GM12878 (cell line): ENCODE data around the gene PRMT7. TPM values are rescaled to one million over a fixed set of nuclear protein-coding genes. Genes with fewer than 3 reads are reported as not detected.

Experiments used
- ASH2L ChIP-seq: fragments of 300-600, 200-600 bp; sonication (generic); IDR thresholded peaks from 2 replicates; pipeline ENCODE4 v1.6.1; 2017; ENCODE audit warnings: low read depth, mild to moderate bottlenecking, borderline replicate concordance
- EP300 ChIP-seq, 2 experiments: fragments of 150-350 bp in 1 of 2; IDR thresholded peaks; 2 replicates each; pipeline ENCODE4 v1.6.1; 2011 to 2012; ENCODE audit warnings: low read depth in 2 of 2, low read length in 2 of 2, borderline replicate concordance in 1 of 2, improper control_type of control experiment in 1 of 2, inconsistent platforms in 1 of 2; ENCODE audit not compliant: control insufficient read depth in 1 of 2
- NRF1 ChIP-seq: conservative IDR thresholded peaks from 2 replicates; pipeline ENCODE4 v1.6.1; 2011; ENCODE audit warnings: mild to moderate bottlenecking, low read depth, low read length, improper control_type of control experiment
- PAX8 ChIP-seq: fragments of 450-650 bp; IDR thresholded peaks from 2 replicates; pipeline ENCODE4 v1.6.1; 2017; ENCODE audit warnings: mild to moderate bottlenecking, moderate library complexity
- RAD51 ChIP-seq: fragments of 450-650 bp; IDR thresholded peaks from 2 replicates; pipeline ENCODE4 v1.6.1; 2016; ENCODE audit warnings: moderate library complexity, mild to moderate bottlenecking, inconsistent platforms
- RCOR1 ChIP-seq: conservative IDR thresholded peaks from 2 replicates; pipeline ENCODE4 v1.6.1; 2012; ENCODE audit warnings: low read depth, low read length, improper control_type of control experiment
- SMAD5 ChIP-seq: IDR thresholded peaks from 2 replicates; pipeline ENCODE4 v1.6.1; 2016; ENCODE audit warnings: antibody characterized with exemption, low read depth
- SREBF1 ChIP-seq: IDR thresholded peaks from 2 replicates; pipeline ENCODE4 v1.6.1; 2012; ENCODE audit warnings: mild to moderate bottlenecking, low read length
- SUZ12 ChIP-seq: fragments of 200-600 bp; sonication (generic); IDR thresholded peaks from one replicate; pipeline ENCODE4 v1.6.1; 2018; ENCODE audit warnings: antibody characterized with exemption, mild to moderate bottlenecking; ENCODE audit not compliant: unreplicated experiment
- ZBED1 ChIP-seq: IDR thresholded peaks from 2 replicates; pipeline ENCODE4 v1.6.1; 2016; ENCODE audit warnings: borderline replicate concordance
- polyA plus RNA-seq, 11 experiments: library from polyadenylated mRNA; depleted of rRNA in 4 of 11; unstranded in 6 of 11; stranded (reverse) in 5 of 11; fragments of >200 nt; fragmentation: Nextera tagmentation in 4 of 11; fragmentation: Illumina TruSeq in 1 of 11; extraction: Ambion mirVana in 4 of 11; extraction: Trizol in 1 of 11; gene quantifications; 1 replicate in 1 of 11; 2 replicates in 10 of 11; pipeline versions ENCODE4 v1.2.1 to v1.2.3, GENCODE V29; 2011 to 2016; ENCODE audit warnings: inconsistent platforms in 2 of 11, missing spikeins in 2 of 11, low read depth in 1 of 11
- total RNA-seq, 4 experiments: library from RNA; depleted of rRNA in 3 of 4; stranded (reverse); fragments of >200 nt in 3 of 4; fragmentation: Illumina TruSeq in 1 of 4; extraction: Trizol in 1 of 4; gene quantifications; 2 replicates each; pipeline versions ENCODE4 v1.2.1 to v1.2.3, GENCODE V29; 2013 to 2021

Gene PRMT7
- total and polyA plus RNA-seq, 10 of the 15 experiments (the other 5 are each of a cell fraction or from before 2014, with no cell fraction given), result 5.1 to 56.1 (median 42.0) TPM

GRCh38 chr16:68264128-68265077 is 46.4 kb upstream of the PRMT7 start, which contains the start of gene SLC7A6 (continued):
- no peak for TF ChIP-seq RAD51
- no peak for TF ChIP-seq SUZ12
- TF ChIP-seq NRF1, result no peak
- TF ChIP-seq EP300 (IDR thresholded peaks at IDR 0.05; ENCODE audit: borderline replicate concordance in 1 of 2, control insufficient read depth in 1 of 2, low read depth in 2 of 2, low read length in 2 of 2), result no peak
- no peak for TF ChIP-seq SREBF1
- no peak for TF ChIP-seq PAX8
- TF ChIP-seq RCOR1, result no peak
- peak; percentile 95 for TF ChIP-seq ZBED1
- no peak; the same call in none of the 2 replicates for TF ChIP-seq SMAD5
- TF ChIP-seq ASH2L, result no peak; the same call in 1 of the 2 replicates
